ENCODE data around the gene PRODH.
A peak's percentile ranks its signal among the peaks of the same experiment; 100 is the strongest.
"Not testable (repeated sequence)": the region's sequence is repeated elsewhere in the genome, so short reads cannot be mapped to it uniquely, and the experiment has no call there.

The PRODH gene

GRCh38 chr22:18954990-18955571 lies 19.0 kb upstream of the PRODH start:
- no peak for FAIRE-seq
- DNase-seq (ENCODE audit: insufficient read length, low spot score), result no peak

- FAIRE-seq (peak; percentile 86), DNase-seq (ENCODE audit: insufficient read length, low spot score) (peak; percentile 74)
Measured at GRCh38 chr22:18954303-18954989, 18.4 kb upstream of the PRODH start.

- DNase-seq (ENCODE audit: insufficient read length, low spot score); FAIRE-seq: not testable (repeated sequence)
Measured at GRCh38 chr22:18953128-18953527, 17.0 kb upstream of the PRODH start.

GRCh38 chr22:18952022-18952421 lies 15.9 kb upstream of the PRODH start:
- DNase-seq (ENCODE audit: insufficient read length, low spot score) (no peak), FAIRE-seq (no peak)

- FAIRE-seq (no peak), DNase-seq (ENCODE audit: insufficient read length, low spot score) (no peak)
Measured at GRCh38 chr22:18950141-18950540, 14.0 kb upstream of the PRODH start.

GRCh38 chr22:18947905-18948304 lies 11.8 kb upstream of the PRODH start:
- FAIRE-seq (no peak), DNase-seq (ENCODE audit: insufficient read length, low spot score) (no peak)

- FAIRE-seq; DNase-seq (ENCODE audit: insufficient read length, low spot score): not testable (repeated sequence)
Measured at GRCh38 chr22:18947105-18947504, 11.0 kb upstream of the PRODH start.

- DNase-seq (ENCODE audit: insufficient read length, low spot score); FAIRE-seq: not testable (repeated sequence)
Measured at GRCh38 chr22:18938691-18939090, 2.6 kb upstream of the PRODH start.

GRCh38 chr22:18934688-18935087 lies 1.4 kb downstream of the PRODH start:
- not testable (repeated sequence) for DNase-seq (ENCODE audit: insufficient read length, low spot score); FAIRE-seq

- DNase-seq (ENCODE audit: insufficient read length, low spot score) (no peak), FAIRE-seq (no peak)
Measured at GRCh38 chr22:18933914-18934313, 2.2 kb downstream of the PRODH start.

- DNase-seq (ENCODE audit: insufficient read length, low spot score) (no peak), FAIRE-seq (no peak)
Measured at GRCh38 chr22:18931905-18932652, 4.0 kb downstream of the PRODH start.

GRCh38 chr22:18929459-18929858 lies 6.6 kb downstream of the PRODH start:
- no peak for FAIRE-seq

GRCh38 chr22:18927573-18927972 lies 8.5 kb downstream of the PRODH start:
- FAIRE-seq (no peak), DNase-seq (ENCODE audit: insufficient read length, low spot score) (no peak)

More at GRCh38 chr22:18929459-18929858, 6.6 kb downstream of the PRODH start:
- no peak for DNase-seq (ENCODE audit: insufficient read length, low spot score)

- FAIRE-seq (no peak), DNase-seq (ENCODE audit: insufficient read length, low spot score) (no peak)
Measured at GRCh38 chr22:18927020-18927419, 9.1 kb downstream of the PRODH start.

GRCh38 chr22:18925368-18926064 lies 10.6 kb downstream of the PRODH start:
- no peak for FAIRE-seq
- DNase-seq (ENCODE audit: insufficient read length, low spot score), result no peak

- DNase-seq (ENCODE audit: insufficient read length, low spot score); FAIRE-seq: not testable (repeated sequence)
Measured at GRCh38 chr22:18920257-18920902, 15.7 kb downstream of the PRODH start.

GRCh38 chr22:18917818-18918217 lies 18.3 kb downstream of the PRODH start:
- not testable (repeated sequence) for FAIRE-seq; DNase-seq (ENCODE audit: insufficient read length, low spot score)

GRCh38 chr22:18915550-18915949 lies 20.5 kb downstream of the PRODH start:
- FAIRE-seq, result not testable (repeated sequence)

GRCh38 chr22:18914558-18914957 lies 21.5 kb downstream of the PRODH start:
- FAIRE-seq, result not testable (repeated sequence)

More at GRCh38 chr22:18915550-18915949, 20.5 kb downstream of the PRODH start:
- DNase-seq (ENCODE audit: insufficient read length, low spot score), result not testable (repeated sequence)

GRCh38 chr22:18912264-18912946 lies 23.7 kb downstream of the PRODH start:
- FAIRE-seq; DNase-seq (ENCODE audit: insufficient read length, low spot score): not testable (repeated sequence)

More at GRCh38 chr22:18914558-18914957, 21.5 kb downstream of the PRODH start:
- not testable (repeated sequence) for DNase-seq (ENCODE audit: insufficient read length, low spot score)
